Measurements from ENCODE around the gene BRCA1.

The BRCA1 gene

GRCh38 chr17:42999003-42999525, 126.1 kb downstream of the BRCA1 start:
- no peak for DNase-seq

DNA sequence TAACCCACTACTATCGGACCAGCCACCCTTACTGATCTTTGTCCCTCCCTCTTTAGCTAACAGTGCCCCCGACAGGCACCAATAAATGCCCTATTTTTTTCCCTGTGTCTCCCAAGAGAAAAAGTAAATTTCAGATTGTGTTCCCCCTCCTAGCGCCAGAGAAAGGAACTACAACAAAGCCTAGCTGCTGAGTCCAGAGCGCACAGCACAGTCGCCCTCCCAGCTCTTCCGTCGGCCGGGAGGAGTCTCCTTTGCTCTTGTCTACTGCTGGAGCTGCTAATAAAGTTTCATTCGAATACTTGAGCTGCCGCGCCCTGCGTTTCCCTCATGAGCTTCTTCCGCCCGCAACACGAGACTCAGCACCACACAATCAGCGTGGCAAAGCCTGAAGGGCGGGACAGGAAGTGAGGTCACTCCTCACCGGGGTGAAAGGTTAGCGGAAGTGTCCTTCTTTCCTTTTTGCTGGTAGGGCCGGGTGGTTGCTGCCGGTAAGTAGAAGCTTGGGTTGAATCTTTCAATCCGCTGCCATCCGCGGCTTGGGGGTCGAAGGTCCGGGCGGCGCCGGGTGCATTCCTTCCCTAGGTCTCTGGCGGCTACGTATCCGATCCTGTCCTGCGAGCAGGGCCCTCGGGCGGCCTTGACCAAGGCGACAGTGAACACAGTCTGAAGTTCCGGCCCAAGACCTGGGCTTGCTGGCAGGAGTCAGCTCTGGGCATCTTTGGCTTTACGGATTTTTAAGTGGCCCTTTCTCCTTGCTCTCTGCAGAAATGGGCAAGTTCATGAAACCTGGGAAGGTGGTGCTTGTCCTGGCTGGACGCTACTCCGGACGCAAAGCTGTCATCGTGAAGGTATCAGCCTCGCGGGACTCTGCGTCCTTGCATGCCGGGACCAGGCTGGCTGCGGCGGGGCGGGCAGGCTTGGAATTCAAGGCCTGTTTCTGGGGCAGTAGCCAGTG, 126.9 kb downstream of the BRCA1 start, which contains the start of gene RPL27:
Gene RPL27 (plus strand): TSS at position 436 of the 955 bp plus-strand sequence. CDS start 332 bp downstream, at position 768.
- DNase-seq = peak; percentile 87 to 94 (median 92)

DNA sequence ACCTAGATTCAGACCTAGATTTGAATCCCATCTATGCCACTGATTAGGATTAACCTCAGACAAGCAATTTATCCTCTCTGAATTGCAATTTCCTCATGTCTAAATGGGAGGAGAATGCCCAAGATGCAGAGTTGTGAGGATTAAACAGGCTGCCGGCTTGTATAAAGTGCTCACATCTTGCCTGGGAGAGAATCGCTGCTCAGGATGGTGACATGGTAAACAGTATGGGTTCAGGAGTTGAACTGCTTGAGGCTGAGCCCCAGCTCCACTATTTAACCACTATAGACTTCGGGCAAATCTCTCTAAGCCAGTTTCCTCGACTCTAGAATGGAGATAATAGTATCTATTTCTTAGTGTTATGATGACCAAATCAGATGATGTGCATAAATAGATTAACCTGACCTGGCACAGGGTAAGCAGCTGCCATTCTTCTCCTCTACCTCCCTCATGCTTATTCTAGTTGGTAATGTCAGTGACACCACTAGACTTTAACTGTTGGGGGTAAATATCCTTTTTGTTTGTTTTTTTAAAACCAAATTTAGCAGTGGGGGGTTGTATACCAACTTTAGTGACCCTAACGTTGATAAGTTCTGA, 127.7 kb downstream of the BRCA1 start:
- no peak for DNase-seq
